ENCODE measurements around the gene FSD1L.

DNA sequence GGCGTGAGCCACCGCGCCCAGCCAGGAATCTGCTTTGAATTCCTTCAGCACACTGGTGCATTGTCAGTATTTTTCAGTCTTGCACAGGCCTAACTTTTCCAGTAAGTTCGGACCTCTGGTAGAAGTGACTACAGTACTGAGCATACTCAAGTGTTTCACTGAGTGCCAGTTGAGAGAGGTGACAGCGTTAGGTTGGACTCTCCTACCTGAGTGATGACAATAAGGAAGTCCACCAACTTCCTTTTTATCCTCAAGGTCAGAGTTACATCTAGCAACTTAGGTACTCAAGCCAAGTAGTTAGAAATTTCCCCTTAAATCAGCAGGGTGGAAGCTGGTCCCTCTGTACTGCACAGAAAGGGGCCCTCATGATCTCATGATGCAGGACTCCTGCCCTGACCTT is 26.0 kb upstream of the FSD1L start:
- TF ChIP-seq POLR2A (IDR thresholded peaks at IDR 0.05): no peak
- TF ChIP-seq, protein P1, sequence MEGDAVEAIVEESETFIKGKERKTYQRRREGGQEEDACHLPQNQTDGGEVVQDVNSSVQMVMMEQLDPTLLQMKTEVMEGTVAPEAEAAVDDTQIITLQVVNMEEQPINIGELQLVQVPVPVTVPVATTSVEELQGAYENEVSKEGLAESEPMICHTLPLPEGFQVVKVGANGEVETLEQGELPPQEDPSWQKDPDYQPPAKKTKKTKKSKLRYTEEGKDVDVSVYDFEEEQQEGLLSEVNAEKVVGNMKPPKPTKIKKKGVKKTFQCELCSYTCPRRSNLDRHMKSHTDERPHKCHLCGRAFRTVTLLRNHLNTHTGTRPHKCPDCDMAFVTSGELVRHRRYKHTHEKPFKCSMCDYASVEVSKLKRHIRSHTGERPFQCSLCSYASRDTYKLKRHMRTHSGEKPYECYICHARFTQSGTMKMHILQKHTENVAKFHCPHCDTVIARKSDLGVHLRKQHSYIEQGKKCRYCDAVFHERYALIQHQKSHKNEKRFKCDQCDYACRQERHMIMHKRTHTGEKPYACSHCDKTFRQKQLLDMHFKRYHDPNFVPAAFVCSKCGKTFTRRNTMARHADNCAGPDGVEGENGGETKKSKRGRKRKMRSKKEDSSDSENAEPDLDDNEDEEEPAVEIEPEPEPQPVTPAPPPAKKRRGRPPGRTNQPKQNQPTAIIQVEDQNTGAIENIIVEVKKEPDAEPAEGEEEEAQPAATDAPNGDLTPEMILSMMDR (IDR thresholded peaks at IDR 0.05): no peak
